Measurements from ENCODE around the gene POC1A.
"Not testable (repeated sequence)": the region's sequence is repeated elsewhere in the genome, so short reads cannot be mapped to it uniquely, and the experiment has no call there.

Gene POC1A

GRCh38 chr3:52036222-52036694 lies 118.0 kb downstream of the POC1A start:
- Histone ChIP-seq H3K9me3 (ENCODE audit: control insufficient read depth in 1 of 2, low read length in 2 of 2) (no peaks in the 10 kb centered on the region), H3K36me3 (ENCODE audit: control insufficient read depth in 1 of 2, insufficient read depth in 2 of 2, low read length in 2 of 2) (no peaks in the 10 kb centered on the region), H3K27ac (ENCODE audit: low read length) (no peak overlapping the region), H3K27me3 (ENCODE audit: low read depth, low read length) (no peaks in the 10 kb centered on the region), H3K4me1 (ENCODE audit: control insufficient read depth in 1 of 2, insufficient read depth in 2 of 2, low read length in 2 of 2) (peaks cover 0 to 7% of the 10 kb centered on the region in 2 donors), H3K4me3 (ENCODE audit: low read depth in 1 of 2, low read length in 2 of 2) (no peak overlapping the region)

GRCh38 chr3:52034651-52035050 lies 119.6 kb downstream of the POC1A start:
- Histone ChIP-seq H3K4me1 (ENCODE audit: control insufficient read depth in 1 of 2, insufficient read depth in 2 of 2, low read length in 2 of 2) (peaks cover 0 to 3% of the 10 kb centered on the region in 2 donors), H3K4me3 (ENCODE audit: low read depth in 1 of 2, low read length in 2 of 2) (no peak overlapping the region), H3K36me3 (ENCODE audit: control insufficient read depth in 1 of 2, insufficient read depth in 2 of 2, low read length in 2 of 2) (no peaks in the 10 kb centered on the region), H3K27me3 (ENCODE audit: low read depth, low read length) (no peaks in the 10 kb centered on the region), H3K9me3 (ENCODE audit: control insufficient read depth in 1 of 2, low read length in 2 of 2) (no peaks in the 10 kb centered on the region), H3K27ac (ENCODE audit: low read length) (no peak overlapping the region)

DNA sequence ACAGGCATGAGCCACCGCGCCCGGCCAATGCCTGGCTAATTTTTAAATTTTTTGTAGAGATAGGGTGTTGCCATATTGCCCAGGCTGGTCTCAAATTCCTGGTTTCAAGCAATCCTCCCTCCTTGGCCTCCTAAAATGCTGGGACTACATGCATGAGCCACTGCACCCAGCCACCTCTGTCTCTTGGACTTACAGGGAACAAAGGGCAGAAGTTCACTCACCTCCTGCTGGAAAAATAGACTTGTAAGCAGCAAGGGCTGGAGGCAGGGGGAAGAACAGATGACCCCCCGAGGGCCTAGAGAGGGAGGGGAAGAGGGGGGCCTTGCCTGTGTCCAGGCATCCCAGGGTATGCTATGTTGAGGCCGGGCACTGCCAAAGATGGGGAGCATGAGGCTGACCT lies 120.0 kb downstream of the POC1A start:
- peaks cover 0 to 3% of the 10 kb centered on the region in 2 donors for H3K4me1 ChIP-seq (ENCODE audit: control insufficient read depth in 1 of 2, insufficient read depth in 2 of 2, low read length in 2 of 2)
- no peak overlapping the region for H3K4me3 ChIP-seq (ENCODE audit: low read depth in 1 of 2, low read length in 2 of 2)
- H3K27me3 ChIP-seq (ENCODE audit: low read depth, low read length) = no peaks in the 10 kb centered on the region
- no peak overlapping the region for H3K27ac ChIP-seq (ENCODE audit: low read length)
- H3K9me3 ChIP-seq (ENCODE audit: control insufficient read depth in 1 of 2, low read length in 2 of 2) = no peaks in the 10 kb centered on the region
- no peaks in the 10 kb centered on the region for H3K36me3 ChIP-seq (ENCODE audit: control insufficient read depth in 1 of 2, insufficient read depth in 2 of 2, low read length in 2 of 2)

- H3K27ac ChIP-seq (ENCODE audit: low read length); H3K4me3 ChIP-seq (ENCODE audit: low read depth in 1 of 2, low read length in 2 of 2); H3K36me3 ChIP-seq (ENCODE audit: control insufficient read depth in 1 of 2, insufficient read depth in 2 of 2, low read length in 2 of 2); H3K9me3 ChIP-seq (ENCODE audit: control insufficient read depth in 1 of 2, low read length in 2 of 2); H3K4me1 ChIP-seq (ENCODE audit: control insufficient read depth in 1 of 2, insufficient read depth in 2 of 2, low read length in 2 of 2); H3K27me3 ChIP-seq (ENCODE audit: low read depth, low read length): not testable (repeated sequence)
These were observed 120.5 kb downstream of the POC1A start for GRCh38 chr3:52033748-52034147.

DNA sequence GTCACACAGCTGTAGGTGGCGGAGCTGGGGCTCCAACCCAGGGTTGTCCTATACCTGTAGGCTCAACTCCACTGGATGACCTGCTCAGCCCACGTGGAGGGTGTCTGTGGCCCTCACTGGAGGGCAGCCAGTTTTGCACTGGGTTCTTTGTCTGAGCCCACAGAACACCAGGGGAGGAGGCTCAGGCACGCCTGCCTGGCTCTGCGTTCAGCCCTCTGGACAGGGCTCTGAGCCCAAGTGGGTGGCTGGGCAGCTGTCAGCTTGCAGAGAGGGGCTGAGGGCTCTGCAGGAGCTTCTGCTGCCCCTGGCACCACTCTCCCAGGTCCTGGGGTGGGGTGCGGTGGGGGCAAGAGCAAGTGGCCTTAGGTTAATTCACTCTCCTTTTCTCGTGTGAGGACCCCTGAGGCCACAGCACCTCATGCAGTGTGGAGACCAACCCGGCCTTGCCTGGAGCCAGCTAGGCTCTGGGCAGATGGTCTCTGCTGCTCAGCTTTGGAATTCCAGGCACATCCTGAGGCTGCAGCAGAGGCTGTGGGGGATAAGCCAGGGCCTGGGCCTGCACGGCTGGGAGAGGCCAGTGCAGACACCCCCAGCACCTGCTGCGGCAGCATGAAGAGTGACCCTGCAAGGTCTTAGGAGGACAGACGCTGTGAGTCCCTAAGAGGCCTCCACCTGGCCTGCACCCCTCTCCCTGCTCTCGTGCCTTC lies 121.4 kb downstream of the POC1A start:
- no peaks in the 10 kb centered on the region for H3K4me1 ChIP-seq (ENCODE audit: control insufficient read depth in 1 of 2, insufficient read depth in 2 of 2, low read length in 2 of 2)
- H3K27ac ChIP-seq (ENCODE audit: low read length) = no peak overlapping the region
- H3K27me3 ChIP-seq (ENCODE audit: low read depth, low read length) = no peaks in the 10 kb centered on the region
- H3K4me3 ChIP-seq (ENCODE audit: low read depth in 1 of 2, low read length in 2 of 2) = no peak overlapping the region
- no peaks in the 10 kb centered on the region for H3K9me3 ChIP-seq (ENCODE audit: control insufficient read depth in 1 of 2, low read length in 2 of 2)
- no peaks in the 10 kb centered on the region for H3K36me3 ChIP-seq (ENCODE audit: control insufficient read depth in 1 of 2, insufficient read depth in 2 of 2, low read length in 2 of 2)

DNA sequence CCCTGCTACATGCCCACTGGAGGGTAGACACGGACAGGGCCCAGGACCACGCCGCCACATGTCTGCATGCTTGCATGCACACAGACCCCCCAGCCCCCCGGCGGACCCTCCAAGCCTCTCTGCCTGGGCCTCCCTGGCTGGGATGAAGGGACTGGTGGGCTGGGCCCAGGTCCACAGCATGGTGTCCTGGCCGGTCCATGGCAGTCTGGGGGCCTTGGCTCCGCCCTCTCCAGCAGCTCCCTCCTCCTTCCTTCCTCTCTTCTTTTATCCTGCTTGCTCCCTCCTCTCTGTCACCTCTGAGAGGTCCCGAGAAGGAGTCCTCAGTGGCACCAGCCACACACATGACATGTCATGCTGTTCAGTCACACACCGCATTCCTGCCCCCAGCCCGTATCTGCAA lies 122.3 kb downstream of the POC1A start:
- H3K9me3 ChIP-seq (ENCODE audit: control insufficient read depth in 1 of 2, low read length in 2 of 2) = no peaks in the 10 kb centered on the region
- H3K27ac ChIP-seq (ENCODE audit: low read length) = no peak overlapping the region
- no peaks in the 10 kb centered on the region for H3K4me1 ChIP-seq (ENCODE audit: control insufficient read depth in 1 of 2, insufficient read depth in 2 of 2, low read length in 2 of 2)
- H3K27me3 ChIP-seq (ENCODE audit: low read depth, low read length) = no peaks in the 10 kb centered on the region
- no peaks in the 10 kb centered on the region for H3K36me3 ChIP-seq (ENCODE audit: control insufficient read depth in 1 of 2, insufficient read depth in 2 of 2, low read length in 2 of 2)
- no peak overlapping the region for H3K4me3 ChIP-seq (ENCODE audit: low read depth in 1 of 2, low read length in 2 of 2)

DNA sequence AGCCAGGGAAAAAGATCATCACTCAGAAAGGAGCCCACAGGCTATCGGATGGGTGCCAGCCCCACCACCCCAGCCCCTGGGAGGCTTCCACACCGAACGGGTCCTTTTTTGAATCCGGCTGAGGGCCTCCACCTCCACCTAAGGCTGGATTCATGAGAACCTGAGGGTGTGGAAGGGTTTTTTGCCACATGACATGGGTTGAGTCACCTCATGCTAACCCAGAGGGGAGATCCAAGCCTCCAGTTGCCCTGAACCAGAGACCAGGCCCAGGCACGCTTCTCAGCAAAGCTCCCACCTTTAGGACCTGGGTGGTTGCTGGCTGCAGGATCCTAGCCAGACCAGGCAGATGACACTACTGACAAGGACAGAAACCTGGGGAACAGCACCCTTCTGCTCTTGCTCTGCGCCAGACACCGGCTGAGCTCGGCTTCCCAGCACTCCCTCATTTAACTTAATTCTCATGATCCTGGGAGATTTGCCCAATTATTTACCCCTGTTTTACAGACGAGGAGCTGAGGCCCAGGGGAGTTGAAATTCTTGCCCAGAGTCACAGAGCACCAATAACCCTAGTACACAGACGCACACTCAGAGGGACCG lies 123.4 kb downstream of the POC1A start:
- Histone ChIP-seq H3K9me3 (ENCODE audit: control insufficient read depth in 1 of 2, low read length in 2 of 2) (no peaks in the 10 kb centered on the region), H3K36me3 (ENCODE audit: control insufficient read depth in 1 of 2, insufficient read depth in 2 of 2, low read length in 2 of 2) (no peaks in the 10 kb centered on the region), H3K27me3 (ENCODE audit: low read depth, low read length) (no peaks in the 10 kb centered on the region), H3K27ac (ENCODE audit: low read length) (no peak overlapping the region), H3K4me1 (ENCODE audit: control insufficient read depth in 1 of 2, insufficient read depth in 2 of 2, low read length in 2 of 2) (no peaks in the 10 kb centered on the region), H3K4me3 (ENCODE audit: low read depth in 1 of 2, low read length in 2 of 2) (no peak overlapping the region)

DNA sequence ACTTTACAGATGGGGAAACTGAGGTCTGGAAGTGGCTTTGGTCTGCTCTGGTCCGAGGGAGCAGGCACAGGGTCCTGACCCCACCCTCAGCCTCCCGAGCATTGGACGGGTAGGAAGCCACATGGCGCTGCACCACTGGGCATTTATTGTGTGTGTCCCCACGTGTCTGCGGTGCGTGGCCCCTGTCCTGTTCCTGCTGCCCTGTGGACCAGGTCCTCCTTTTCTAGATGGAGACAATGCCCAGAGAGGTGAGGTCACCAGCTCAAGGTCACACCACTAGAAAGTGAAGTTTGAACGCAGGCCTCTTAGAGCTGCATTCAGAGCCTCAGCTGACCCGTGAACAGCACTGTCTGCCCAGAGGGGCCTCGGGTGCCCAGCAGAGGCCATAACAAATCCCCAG lies 124.7 kb downstream of the POC1A start:
- H3K27ac ChIP-seq (ENCODE audit: low read length) = no peak overlapping the region
- no peaks in the 10 kb centered on the region for H3K9me3 ChIP-seq (ENCODE audit: control insufficient read depth in 1 of 2, low read length in 2 of 2)
- no peaks in the 10 kb centered on the region for H3K27me3 ChIP-seq (ENCODE audit: low read depth, low read length)
- H3K36me3 ChIP-seq (ENCODE audit: control insufficient read depth in 1 of 2, insufficient read depth in 2 of 2, low read length in 2 of 2) = no peaks in the 10 kb centered on the region
- no peaks in the 10 kb centered on the region for H3K4me1 ChIP-seq (ENCODE audit: control insufficient read depth in 1 of 2, insufficient read depth in 2 of 2, low read length in 2 of 2)
- no peak overlapping the region for H3K4me3 ChIP-seq (ENCODE audit: low read depth in 1 of 2, low read length in 2 of 2)

GRCh38 chr3:52029053-52029452 lies 125.2 kb downstream of the POC1A start:
- no peak overlapping the region for H3K27ac ChIP-seq (ENCODE audit: low read length)
- no peaks in the 10 kb centered on the region for H3K9me3 ChIP-seq (ENCODE audit: control insufficient read depth in 1 of 2, low read length in 2 of 2)
- no peaks in the 10 kb centered on the region for H3K27me3 ChIP-seq (ENCODE audit: low read depth, low read length)
- no peaks in the 10 kb centered on the region for H3K4me1 ChIP-seq (ENCODE audit: control insufficient read depth in 1 of 2, insufficient read depth in 2 of 2, low read length in 2 of 2)
- H3K4me3 ChIP-seq (ENCODE audit: low read depth in 1 of 2, low read length in 2 of 2) = no peak overlapping the region
- H3K36me3 ChIP-seq (ENCODE audit: control insufficient read depth in 1 of 2, insufficient read depth in 2 of 2, low read length in 2 of 2) = no peaks in the 10 kb centered on the region

DNA sequence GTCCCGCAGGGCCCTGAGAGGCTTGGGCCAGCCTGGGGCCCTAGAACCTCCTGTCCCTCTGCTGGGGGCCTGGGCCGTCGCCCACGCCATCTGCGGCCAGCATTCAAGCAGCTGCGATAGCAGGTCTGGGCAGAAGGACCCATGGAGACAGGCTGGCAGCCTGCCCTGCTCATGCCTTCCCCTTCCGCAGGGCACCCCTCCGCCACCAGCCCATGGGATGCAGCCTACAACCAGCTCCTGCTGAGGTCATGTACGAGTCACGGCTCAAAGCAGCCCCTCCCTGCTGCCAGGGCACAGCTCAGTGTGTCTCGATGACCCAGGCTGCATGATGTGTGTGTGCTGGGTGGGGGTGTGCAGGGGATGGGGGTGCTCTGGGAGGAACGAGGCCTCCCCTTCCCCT lies 125.7 kb downstream of the POC1A start:
- H3K4me1 ChIP-seq (ENCODE audit: control insufficient read depth in 1 of 2, insufficient read depth in 2 of 2, low read length in 2 of 2) = no peaks in the 10 kb centered on the region
- H3K4me3 ChIP-seq (ENCODE audit: low read depth in 1 of 2, low read length in 2 of 2) = no peak overlapping the region
- no peaks in the 10 kb centered on the region for H3K27me3 ChIP-seq (ENCODE audit: low read depth, low read length)
- no peak overlapping the region for H3K27ac ChIP-seq (ENCODE audit: low read length)
- no peaks in the 10 kb centered on the region for H3K36me3 ChIP-seq (ENCODE audit: control insufficient read depth in 1 of 2, insufficient read depth in 2 of 2, low read length in 2 of 2)
- H3K9me3 ChIP-seq (ENCODE audit: control insufficient read depth in 1 of 2, low read length in 2 of 2) = no peaks in the 10 kb centered on the region

DNA sequence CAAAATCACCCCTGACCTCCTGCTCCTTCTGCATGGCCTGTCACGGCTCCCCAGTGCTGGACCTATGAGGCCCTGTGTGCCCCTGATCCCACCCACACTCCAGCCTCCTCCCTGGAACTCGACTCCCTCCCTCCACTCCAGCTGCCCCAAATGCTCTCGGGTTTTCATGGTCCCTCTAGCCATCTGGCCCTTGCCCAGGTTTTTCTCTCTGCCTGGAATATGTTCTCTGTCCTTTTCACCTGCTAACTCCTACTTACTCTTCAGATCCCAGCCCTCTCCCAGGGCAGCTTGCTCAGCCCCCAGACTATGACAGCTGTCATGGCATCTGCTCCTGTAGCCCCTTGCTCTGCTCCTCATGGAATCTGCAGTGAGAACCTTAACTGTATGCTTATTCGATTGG lies 128.2 kb downstream of the POC1A start:
- no peak overlapping the region for H3K27ac ChIP-seq (ENCODE audit: low read length)
- H3K4me1 ChIP-seq (ENCODE audit: control insufficient read depth in 1 of 2, insufficient read depth in 2 of 2, low read length in 2 of 2) = peaks cover 8 to 17% of the 10 kb centered on the region in 2 donors
- H3K9me3 ChIP-seq (ENCODE audit: control insufficient read depth in 1 of 2, low read length in 2 of 2) = no peaks in the 10 kb centered on the region
- H3K36me3 ChIP-seq (ENCODE audit: control insufficient read depth in 1 of 2, insufficient read depth in 2 of 2, low read length in 2 of 2) = no peaks in the 10 kb centered on the region
- no peak overlapping the region for H3K4me3 ChIP-seq (ENCODE audit: low read depth in 1 of 2, low read length in 2 of 2)
- H3K27me3 ChIP-seq (ENCODE audit: low read depth, low read length) = no peaks in the 10 kb centered on the region

GRCh38 chr3:52025453-52025852 lies 128.8 kb downstream of the POC1A start:
- Histone ChIP-seq H3K27ac (ENCODE audit: low read length) (no peak overlapping the region), H3K4me3 (ENCODE audit: low read depth in 1 of 2, low read length in 2 of 2) (no peak overlapping the region), H3K36me3 (ENCODE audit: control insufficient read depth in 1 of 2, insufficient read depth in 2 of 2, low read length in 2 of 2) (no peaks in the 10 kb centered on the region), H3K4me1 (ENCODE audit: control insufficient read depth in 1 of 2, insufficient read depth in 2 of 2, low read length in 2 of 2) (peaks cover 8 to 17% of the 10 kb centered on the region in 2 donors), H3K9me3 (ENCODE audit: control insufficient read depth in 1 of 2, low read length in 2 of 2) (no peaks in the 10 kb centered on the region), H3K27me3 (ENCODE audit: low read depth, low read length) (no peaks in the 10 kb centered on the region)
